ENCODE results near the gene PCSK9. TPM values are rescaled to one million over a fixed set of nuclear protein-coding genes. Genes with fewer than 3 reads are reported as not detected.

Gene PCSK9
- total and polyA plus RNA-seq, 2 of the 4 experiments (the other 2 are of a cell fraction) = under 0.01 to 0.17 TPM

DNA sequence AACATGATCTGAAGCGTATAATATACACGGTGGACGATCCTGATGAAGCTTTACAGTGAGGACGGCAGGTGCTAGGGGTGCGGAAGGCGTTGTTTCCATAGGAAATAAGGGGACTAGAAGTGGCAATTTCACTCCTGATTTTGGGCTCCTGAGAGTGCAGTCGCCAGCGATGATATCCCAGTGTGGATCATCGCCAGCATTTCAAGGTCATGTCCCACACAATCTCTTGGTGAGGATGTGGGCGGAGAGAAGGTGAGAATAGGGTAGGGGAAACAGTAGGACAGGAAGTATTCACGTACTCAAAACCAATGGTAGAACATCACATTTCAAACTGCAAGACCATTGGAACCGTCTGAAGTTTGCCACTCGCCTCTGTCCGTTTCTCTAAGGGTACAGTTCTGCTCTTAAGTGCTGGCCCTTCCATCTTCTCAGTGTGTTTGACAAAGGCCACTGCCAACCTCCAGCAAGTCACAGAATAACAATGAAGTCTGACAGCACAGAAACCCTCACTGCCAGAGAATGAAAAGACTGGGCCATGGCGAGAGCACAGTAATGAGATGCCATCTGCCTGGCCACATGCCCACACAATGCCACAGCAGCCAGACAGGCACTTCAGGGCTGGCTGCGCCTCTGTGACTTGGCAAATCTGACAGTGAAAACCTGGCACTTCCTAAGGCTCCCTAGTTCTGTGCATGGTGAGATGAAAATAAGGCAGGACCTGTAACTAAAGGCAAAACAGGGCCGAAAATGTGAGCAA is 27.9 kb downstream of the PCSK9 start:
- no peak for ATAC-seq (ENCODE audit: low read depth)
- Histone ChIP-seq H4K8ac (ENCODE audit: low read depth in 2 of 2, low read length in 2 of 2) (no peak overlapping the region), H4K91ac (ENCODE audit: insufficient read depth, low read depth, low read length) (no peak overlapping the region), H3K9me1 (ENCODE audit: insufficient read depth, low read length) (peaks cover 18% of the 10 kb centered on the region), H4K20me1 (ENCODE audit: insufficient read depth, low read length) (peaks cover 18% of the 10 kb centered on the region), H3K36me3 (ENCODE audit: control insufficient read depth, insufficient read depth, low read length) (peaks cover 39% of the 10 kb centered on the region), H4K5ac (ENCODE audit: low read depth, low read length) (no peak overlapping the region), H3K14ac (replicated peaks; ENCODE audit: low read depth, low read length) (no peak overlapping the region), H2BK20ac (ENCODE audit: low read depth, low read length) (no peak overlapping the region), H3K9ac (ENCODE audit: low read depth, low read length) (no peak overlapping the region), H2AK5ac (ENCODE audit: low read depth, low read length) (no peak overlapping the region), H3K4ac (ENCODE audit: low read depth, low read length) (no peak overlapping the region), H2BK5ac (ENCODE audit: low read depth, low read length, poor library complexity, severe bottlenecking) (no peak overlapping the region), H3K23ac (ENCODE audit: low read depth, low read length) (no peak overlapping the region), H3K18ac (ENCODE audit: low read depth, low read length) (no peak overlapping the region), H3K4me3 (ENCODE audit: insufficient read depth, low read depth, low read length) (no peak overlapping the region), H3K4me1 (ENCODE audit: control insufficient read depth, insufficient read depth, low read length) (peaks cover 6% of the 10 kb centered on the region), H2AK9ac (replicated peaks; ENCODE audit: low read depth, low read length, poor library complexity) (peak overlapping the region; percentile 5), H3K79me1 (ENCODE audit: low read depth in 1 of 2, low read length in 2 of 2) (no peaks in the 10 kb centered on the region), H3K56ac (ENCODE audit: extremely low read depth, insufficient read depth, low read length) (no peak overlapping the region), H2AFZ (replicated peaks; ENCODE audit: low read length, poor library complexity) (no peak overlapping the region), H3K27ac (ENCODE audit: insufficient read depth, low read length) (no peak overlapping the region), H3K9me3 (ENCODE audit: control insufficient read depth, insufficient read depth, low read length) (no peaks in the 10 kb centered on the region), H2BK15ac (ENCODE audit: low read depth, low read length) (no peak overlapping the region), H3K27me3 (ENCODE audit: control insufficient read depth, insufficient read depth, low read length) (no peaks in the 10 kb centered on the region), H2BK120ac (ENCODE audit: low read depth, low read length) (no peak overlapping the region), H3K4me2 (ENCODE audit: low read depth, low read length) (no peak overlapping the region)
- BruUV-seq (replicated peaks) = no TSS peak
- CTCF ChIA-PET = no interaction called here
- DNase-seq = no peak
- TF ChIP-seq MXI1 (IDR thresholded peaks at IDR 0.05; ENCODE audit: borderline replicate concordance, low read depth, low read length) (no peak), POLR2A (IDR thresholded peaks at IDR 0.05; ENCODE audit: low read depth, low read length) (no peak), MAFK (IDR thresholded peaks at IDR 0.05; ENCODE audit: low read depth, low read length) (no peak), FOS (IDR thresholded peaks at IDR 0.05; ENCODE audit: low read depth, low read length) (no peak), MAZ (IDR thresholded peaks at IDR 0.05; ENCODE audit: borderline replicate concordance, low read depth, low read length) (no peak), RCOR1 (IDR thresholded peaks at IDR 0.05; ENCODE audit: insufficient replicate concordance, low read length) (no peak), SMC3 (IDR thresholded peaks at IDR 0.05; ENCODE audit: low read depth, low read length) (no peak), BHLHE40 (IDR thresholded peaks at IDR 0.05; ENCODE audit: low read depth, low read length) (no peak), RAD21 (IDR thresholded peaks at IDR 0.05; ENCODE audit: low read length) (no peak), NFE2L2 (IDR thresholded peaks at IDR 0.05; ENCODE audit: low read depth, low read length) (no peak), CHD1 (IDR thresholded peaks at IDR 0.05; ENCODE audit: low read depth, low read length) (no peak)
- TF ChIP-seq, protein P1, sequence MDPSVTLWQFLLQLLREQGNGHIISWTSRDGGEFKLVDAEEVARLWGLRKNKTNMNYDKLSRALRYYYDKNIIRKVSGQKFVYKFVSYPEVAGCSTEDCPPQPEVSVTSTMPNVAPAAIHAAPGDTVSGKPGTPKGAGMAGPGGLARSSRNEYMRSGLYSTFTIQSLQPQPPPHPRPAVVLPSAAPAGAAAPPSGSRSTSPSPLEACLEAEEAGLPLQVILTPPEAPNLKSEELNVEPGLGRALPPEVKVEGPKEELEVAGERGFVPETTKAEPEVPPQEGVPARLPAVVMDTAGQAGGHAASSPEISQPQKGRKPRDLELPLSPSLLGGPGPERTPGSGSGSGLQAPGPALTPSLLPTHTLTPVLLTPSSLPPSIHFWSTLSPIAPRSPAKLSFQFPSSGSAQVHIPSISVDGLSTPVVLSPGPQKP (IDR thresholded peaks at IDR 0.05; ENCODE audit: borderline replicate concordance, low read depth, low read length) = no peak
- TF ChIP-seq, protein P2, sequence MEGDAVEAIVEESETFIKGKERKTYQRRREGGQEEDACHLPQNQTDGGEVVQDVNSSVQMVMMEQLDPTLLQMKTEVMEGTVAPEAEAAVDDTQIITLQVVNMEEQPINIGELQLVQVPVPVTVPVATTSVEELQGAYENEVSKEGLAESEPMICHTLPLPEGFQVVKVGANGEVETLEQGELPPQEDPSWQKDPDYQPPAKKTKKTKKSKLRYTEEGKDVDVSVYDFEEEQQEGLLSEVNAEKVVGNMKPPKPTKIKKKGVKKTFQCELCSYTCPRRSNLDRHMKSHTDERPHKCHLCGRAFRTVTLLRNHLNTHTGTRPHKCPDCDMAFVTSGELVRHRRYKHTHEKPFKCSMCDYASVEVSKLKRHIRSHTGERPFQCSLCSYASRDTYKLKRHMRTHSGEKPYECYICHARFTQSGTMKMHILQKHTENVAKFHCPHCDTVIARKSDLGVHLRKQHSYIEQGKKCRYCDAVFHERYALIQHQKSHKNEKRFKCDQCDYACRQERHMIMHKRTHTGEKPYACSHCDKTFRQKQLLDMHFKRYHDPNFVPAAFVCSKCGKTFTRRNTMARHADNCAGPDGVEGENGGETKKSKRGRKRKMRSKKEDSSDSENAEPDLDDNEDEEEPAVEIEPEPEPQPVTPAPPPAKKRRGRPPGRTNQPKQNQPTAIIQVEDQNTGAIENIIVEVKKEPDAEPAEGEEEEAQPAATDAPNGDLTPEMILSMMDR (conservative IDR thresholded peaks at IDR 0.05; ENCODE audit: low read depth, low read length) = no peak
- TF ChIP-seq, protein P3, sequence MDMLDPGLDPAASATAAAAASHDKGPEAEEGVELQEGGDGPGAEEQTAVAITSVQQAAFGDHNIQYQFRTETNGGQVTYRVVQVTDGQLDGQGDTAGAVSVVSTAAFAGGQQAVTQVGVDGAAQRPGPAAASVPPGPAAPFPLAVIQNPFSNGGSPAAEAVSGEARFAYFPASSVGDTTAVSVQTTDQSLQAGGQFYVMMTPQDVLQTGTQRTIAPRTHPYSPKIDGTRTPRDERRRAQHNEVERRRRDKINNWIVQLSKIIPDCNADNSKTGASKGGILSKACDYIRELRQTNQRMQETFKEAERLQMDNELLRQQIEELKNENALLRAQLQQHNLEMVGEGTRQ (IDR thresholded peaks at IDR 0.05; ENCODE audit: low read depth, low read length) = no peak
- 98% methylated on average over 6 of the region's 17 CpGs; no CpG with 5 or more reads in 1 of the 2 experiments for WGBS, 2 experiments (ENCODE audit: extremely low coverage in 2 of 2, insufficient read length in 1 of 2)
- dilution Hi-C loops (cut with HindIII; ENCODE audit: low sequenced_read_pairs, unreplicated experiment) (no loop called here), in situ Hi-C loops (cut with MboI; ENCODE audit: low sequenced_read_pairs) (no loop called here), intact Hi-C loops (cut with micrococcal nuclease) (no loop called here)
- POLR2A ChIA-PET (ENCODE audit: unreplicated experiment) = no interaction called here

Data from IMR-90 (cell line).